Activated naive CD4-positive, alpha-beta T cell (primary cell): ENCODE results near the gene PRL.

Experiments
- DNase-seq, 4 experiments: peaks; one replicate each; lab custom pipeline; 2025; lab: John Stamatoyannopoulos, UW

PRL gene

DNA sequence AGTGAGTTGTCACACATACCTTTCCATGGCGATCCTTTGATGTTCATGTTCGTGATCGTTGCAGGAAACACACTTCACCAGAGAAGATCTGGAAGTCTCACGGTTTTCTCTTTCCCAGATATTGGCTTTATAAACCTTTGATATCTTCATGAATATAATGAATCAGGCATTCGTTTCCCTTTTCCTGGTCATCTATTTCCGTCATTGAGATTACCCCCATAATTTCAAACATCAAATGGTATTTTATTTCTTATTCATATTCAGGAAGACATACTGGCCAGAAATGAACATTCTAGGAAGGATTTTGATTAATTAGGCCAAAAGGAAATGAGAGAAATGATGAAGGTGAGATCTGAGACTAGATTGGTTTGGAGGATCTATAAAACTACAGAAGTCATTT lies at the start of gene PRL:
Gene PRL, minus strand, starts transcription at position 101 of the 400 bp plus-strand sequence. Its CDS starts 54 bp downstream, at position 47.
- no peak for DNase-seq

DNA sequence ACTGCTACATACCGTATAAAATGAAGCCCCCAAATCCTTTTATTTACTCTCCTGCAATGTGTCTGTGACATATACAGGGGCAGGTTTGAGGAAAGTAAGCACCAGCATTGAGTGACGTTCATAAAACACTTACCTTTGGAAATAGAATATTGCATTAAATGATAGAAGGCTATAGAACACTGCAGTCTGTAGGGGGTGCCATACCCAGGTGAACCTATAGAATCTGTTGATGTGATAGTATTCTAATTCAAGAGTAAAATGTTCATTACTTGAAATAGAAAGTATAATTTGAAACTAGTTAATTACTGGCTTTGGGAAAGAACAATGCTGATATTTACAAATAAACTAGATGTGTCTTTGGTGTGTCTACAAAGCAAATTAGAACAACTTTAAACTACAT lies 47.0 kb upstream of the PRL start:
- no peak for DNase-seq

DNA sequence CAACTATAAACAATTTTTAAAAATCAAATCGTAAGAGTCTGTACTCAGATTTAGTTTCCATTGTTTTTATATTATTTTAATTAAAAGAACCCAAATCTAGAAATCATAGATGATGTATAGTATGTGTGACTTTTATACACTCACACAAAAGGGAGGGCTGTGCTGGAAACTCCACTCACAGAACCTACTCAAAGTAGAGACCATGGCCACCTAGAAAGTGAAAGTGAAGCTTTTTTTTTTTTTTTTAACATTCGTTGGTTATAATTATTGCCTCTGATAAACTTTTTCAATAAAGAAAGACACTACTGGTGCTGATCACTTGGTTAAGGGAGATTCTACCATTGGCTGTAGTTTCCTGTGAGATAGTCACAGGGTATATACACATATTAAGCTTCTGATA lies 37.9 kb upstream of the PRL start:
- DNase-seq = no peak

DNA sequence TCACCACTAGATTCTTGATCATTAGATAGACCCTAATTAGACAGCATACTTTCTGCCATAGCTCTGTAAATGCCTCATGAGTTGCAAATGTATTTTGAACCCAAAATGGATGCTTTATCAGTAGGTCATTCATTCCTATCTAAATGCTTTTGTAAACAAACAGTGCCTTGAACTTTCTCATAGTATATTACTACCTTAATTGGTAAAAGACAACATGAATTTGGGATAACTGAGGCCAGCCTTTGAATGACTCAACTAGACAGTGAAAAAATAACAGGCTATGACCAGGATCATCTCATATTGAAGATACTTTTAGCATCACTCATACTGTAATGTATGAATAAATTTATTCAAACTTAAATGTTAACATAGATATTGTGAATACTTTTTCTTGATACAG lies 37.0 kb upstream of the PRL start:
- no peak for DNase-seq

DNA sequence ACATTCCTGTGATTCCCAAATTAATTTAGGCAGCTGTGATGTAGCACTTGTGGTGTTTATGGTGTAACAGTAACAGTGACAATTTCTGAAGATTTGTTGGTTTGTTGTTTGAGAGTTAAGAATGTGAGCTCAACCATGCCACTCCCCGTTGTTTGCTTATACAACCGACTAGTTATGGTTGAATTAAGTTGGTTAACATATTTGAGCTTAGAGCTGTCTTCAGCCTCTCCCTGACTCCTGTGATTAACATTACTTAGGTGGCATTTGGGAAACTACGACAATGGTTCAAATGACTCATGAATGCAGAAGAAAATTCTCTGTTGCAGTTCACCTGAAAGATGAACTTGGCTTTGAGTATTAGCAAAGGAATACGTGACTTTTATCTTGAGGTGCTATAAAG lies 35.9 kb upstream of the PRL start:
- DNase-seq = no peak

DNA sequence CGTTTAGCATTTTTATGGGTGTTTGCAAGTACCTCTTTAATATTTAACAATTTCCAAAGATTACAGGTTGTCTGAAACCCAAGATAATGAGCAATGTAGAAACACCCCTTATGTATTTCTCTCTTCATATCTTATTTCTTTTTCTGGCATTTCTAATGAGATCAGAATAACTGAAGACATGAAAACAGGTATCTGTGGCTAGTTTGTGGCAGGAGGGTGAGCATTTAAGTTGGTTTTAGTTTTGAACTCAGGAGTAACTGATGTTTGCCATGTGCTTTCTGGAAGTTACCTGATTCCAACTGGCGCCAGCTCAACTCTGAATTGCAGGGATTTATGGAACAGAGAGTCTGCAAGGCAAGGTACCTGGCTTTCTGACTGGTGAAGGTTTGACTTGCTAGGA lies 35.4 kb upstream of the PRL start:
- DNase-seq = no peak

DNA sequence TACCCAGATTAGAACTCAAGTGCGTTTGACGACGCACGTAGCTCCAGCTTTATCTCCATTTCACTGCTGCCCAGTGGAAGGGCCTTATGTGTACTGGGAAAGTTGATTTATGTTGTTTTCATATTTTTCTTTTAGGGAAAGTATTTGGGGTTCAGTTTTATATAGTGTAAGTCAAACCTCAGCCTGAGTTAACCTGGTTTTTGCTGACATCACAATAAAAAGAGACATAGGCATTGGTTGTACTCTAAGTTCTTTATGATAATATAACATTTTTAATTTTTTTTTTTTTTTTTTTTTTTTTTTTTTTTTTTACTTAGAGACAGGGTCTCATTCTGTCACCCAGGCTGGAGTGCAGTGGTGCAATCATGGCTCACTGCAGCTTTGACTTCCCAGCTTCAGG lies 34.1 kb upstream of the PRL start:
- no peak for DNase-seq

DNA sequence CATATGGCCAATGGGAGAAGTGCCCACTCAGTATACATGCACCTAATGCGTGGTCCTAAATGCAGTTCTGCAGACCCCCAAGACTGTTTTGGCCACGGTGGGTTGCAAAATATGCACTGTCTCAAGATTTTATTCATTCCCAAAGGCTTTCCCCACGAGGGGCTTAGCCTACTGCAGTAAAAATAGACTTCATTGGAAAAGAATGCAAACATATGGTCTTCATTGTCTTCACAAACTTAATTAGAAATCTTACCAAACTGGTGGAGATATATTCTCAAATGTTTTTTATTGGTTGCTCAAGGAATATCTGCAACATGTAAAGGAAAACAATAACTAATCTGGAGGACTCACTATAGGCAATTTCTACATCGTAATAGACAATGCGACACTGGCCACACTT lies 31.6 kb upstream of the PRL start:
- no peak for DNase-seq

DNA sequence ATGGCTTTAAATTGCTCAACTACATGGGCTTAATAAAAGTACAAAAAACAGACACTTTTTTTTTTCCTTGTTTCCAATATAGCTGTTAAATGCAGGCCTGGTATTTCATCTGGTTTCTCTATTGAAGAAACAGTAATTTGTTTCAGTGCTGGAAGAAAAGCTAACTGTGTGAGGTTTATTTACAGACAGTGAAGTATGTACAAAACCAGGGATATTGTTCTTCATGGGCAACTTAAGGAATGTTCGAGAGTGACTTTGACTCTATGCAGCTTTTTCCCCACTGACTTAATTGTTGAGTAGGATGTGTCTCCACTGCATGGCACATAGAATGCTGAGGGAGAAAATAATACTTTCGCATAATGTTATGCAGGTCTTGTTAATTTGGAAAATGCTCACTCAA lies 31.0 kb upstream of the PRL start:
- no peak for DNase-seq

DNA sequence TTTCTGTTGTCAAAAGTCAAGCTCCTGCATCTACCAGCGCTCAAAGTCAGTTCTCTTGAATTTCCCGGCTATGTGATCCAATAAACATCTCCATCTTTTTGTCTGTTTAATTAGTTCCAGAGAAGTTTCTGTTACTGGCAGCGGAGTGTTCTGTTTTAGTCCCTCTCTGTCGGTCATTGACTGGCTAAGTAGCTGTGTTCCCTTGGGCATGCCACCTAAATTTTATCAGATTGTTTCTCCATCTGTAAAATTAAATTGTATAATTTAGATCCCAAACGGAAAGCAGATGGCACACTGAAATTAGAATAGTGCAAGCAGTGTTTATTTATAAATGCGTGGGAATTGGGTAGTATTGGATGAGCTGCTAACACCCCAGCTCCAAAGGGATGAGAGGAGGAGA lies 29.7 kb upstream of the PRL start:
- no peak for DNase-seq

DNA sequence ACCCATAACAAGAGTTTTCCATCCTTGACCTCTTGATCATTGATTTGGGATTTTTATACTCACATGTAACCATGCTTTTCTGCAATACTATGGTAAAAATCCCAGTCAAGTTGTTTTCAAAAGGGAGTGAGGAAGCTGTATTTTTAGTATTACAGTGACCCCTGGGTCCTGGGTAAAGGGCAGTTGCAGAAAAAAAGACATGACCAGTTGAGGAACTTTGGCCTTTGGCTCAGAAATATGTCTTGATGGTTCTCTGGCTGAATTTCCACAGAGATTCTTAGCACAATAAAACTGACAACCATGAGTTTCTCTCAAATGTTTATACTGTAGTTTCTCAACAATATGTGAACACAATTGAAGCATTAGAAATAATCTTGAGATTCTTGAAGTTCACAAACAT lies 28.6 kb upstream of the PRL start:
- DNase-seq = no peak

DNA sequence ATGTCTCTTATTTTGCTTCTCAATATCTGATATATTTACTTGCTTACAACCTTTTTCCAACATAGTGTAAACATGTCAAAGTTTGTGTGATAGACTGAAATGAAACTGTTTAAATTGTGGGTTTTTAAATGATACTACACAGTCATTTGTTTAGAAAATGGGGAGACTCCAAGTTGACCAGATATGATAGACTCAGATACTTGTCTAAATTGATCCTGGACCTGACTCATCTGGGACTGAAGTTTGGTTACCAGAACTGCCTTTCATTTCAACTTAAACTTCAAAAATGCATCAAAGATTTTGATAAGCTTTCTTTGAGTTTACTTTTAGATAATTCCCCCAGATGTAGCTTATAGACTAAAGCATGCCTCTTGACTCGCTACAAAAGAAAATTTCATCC lies 27.0 kb upstream of the PRL start:
- no peak for DNase-seq

DNA sequence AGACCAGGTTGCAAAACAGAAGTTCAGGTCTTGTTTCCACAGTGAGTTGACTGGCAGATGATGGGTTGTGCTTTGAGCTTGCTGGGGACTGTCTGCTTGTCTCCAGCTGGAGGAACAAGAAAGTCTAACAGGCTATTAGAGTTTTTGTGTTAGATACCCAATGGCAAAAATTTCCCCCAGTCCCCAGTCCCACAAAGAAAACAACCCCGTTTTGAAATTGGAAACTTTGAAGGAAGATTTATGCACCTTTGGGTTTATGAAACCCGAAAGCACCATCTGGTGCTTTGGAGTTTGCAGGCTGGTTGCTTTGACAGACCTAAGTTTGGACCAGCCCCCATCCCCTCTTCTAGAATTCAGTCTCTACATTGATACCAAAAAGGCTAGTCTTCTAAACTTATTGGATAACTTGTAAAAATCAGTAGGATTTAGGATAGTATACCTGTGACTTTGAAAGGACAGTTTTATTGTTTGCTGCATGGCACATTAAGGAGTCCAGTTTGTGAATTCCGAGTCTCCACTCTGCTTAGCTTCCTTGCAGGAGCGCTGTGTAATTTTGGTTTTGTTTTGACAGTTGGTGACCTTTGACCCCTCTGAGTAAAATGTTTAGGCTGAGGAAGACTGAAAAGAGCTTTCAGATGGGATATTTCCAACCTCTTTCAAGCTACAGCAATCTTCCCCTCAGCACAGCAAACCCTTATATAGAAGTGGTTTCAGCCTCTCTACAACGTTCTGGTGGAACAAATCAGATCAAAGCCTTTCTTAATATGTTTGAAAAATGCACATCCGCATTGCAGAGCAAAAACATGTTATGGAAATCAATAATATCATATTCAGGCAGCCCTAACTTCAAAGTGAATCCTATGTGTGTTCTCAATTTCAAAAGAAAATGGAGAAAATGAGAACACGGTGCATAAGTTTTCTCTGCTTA lies 25.5 kb upstream of the PRL start:
- DNase-seq = no peak

DNA sequence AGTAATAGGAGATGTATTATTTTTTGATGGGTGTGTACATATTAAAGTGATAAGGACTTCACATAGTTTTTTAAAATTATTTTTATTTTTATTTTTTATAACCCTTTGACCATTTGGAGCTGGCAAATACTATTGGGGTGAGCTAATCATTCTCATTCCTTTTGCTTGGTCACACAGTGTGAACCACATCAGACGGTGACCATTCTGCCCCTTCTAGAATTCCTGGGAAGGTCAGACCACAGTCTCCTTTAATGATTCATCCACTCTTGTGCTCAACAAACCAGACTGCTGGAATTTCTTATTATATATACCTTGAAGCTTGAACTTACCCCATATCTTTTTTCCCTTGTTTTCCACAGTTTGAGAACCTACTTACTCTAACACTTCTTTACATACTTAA lies 23.9 kb upstream of the PRL start:
- DNase-seq = no peak

DNA sequence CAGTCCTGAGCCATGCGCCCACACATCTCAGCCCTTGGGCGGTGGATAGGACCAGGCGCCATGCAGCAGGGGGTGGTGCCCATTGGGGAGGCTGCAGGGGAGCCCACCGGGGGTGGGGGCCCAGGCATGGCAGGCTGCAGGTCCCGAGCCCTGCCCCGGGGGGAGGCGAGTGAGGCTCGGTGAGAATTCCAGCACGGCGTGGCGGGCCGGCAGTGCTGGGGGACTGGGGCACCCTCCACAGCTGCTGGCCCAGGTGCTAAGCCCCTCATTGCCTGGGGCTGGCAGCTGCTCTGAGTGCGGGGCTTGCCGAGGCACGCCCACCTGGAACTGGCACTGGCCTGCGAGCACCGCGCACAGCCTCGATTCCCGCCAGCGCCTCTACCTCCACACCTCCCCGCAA lies 21.6 kb upstream of the PRL start:
- no peak for DNase-seq

DNA sequence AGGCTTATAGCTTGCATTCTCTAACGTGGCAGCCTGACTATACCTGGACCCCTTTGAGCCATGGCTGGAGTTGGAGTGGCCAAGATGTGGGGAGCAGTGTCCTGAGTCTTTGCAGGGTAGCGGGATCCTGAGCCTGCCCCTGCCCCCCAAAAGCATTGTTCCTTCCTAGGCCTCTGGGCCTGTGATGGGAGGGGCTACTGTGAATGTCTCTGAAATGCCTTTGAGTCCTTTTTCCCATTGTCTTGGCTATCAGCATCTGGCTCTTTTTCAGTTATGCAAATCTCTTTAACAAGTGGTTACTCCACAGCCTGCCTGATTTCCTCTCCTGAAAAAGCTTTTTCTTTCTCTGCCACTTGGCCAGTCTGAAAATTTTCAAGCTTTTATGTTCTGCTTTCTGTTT lies 17.0 kb upstream of the PRL start:
- no peak for DNase-seq

DNA sequence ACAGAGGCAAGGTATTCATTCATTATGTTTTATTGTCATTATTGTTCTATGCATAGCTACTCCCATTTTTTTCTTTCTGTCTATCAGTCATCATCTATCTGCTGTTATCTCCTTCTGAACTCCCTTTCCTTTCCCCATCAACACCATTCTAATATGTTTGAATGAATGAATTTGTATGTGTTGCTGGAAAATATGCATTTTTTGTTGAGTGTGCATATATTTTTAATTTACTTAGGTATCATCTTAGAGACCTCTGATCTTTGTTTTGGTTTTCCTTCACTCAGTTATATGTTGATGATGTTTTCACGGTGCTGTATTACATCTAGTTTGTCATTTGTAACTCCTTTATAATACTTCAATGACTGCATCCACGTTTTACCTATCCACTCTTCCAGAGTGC lies 12.1 kb upstream of the PRL start:
- no peak for DNase-seq

DNA sequence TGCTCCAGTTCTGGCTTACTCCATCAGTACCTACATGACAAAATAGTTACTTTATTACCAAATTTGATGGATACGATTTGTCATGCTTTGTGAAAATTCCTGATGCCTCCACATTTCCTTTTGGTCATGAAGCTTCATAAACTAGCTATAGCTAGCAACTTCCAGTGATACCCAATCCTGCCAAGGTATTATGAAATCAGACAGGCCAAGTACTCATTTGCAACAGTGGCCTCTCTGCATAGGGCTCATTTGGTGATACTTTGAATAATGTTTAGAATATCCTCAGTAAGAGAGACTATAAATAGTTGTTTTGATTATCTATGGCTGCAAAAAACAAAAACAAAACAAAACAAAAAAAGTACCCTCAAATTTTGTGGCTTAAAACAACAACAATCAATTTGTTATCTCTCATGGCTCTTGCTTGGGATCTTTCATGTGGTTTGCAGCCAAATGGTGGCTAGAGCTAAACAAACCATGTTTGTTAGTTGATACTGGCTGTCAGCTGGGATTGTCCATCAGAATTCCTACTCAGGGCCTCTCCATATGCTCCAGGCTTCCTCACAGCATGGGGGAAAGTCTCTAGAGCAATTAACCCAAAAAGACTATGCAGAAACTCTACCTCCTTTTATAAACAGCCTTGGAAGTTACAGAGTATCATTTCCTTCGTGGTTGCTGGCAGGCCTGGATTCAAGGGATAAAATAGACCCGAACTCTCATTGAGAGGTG lies 10.1 kb upstream of the PRL start:
- no peak for DNase-seq

DNA sequence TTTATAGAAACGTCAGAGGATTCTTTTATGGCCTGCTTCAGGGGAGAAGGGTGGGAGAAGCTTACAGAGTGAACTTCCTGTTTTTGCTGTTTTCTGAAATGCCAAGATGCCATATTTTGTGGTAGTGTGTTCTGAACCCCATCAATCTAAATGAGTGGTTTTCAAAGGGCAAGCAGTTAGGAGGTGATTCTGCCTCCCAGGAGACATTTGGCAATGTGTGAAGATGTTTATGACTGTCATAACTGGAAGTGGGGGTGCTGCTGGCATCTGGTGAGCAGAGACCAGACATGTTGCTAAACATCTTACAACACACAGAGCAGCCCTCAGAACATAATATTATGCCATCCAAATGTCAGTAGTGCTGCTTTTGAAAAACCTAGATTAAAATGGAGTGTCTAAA lies 6.0 kb upstream of the PRL start:
- DNase-seq = no peak

DNA sequence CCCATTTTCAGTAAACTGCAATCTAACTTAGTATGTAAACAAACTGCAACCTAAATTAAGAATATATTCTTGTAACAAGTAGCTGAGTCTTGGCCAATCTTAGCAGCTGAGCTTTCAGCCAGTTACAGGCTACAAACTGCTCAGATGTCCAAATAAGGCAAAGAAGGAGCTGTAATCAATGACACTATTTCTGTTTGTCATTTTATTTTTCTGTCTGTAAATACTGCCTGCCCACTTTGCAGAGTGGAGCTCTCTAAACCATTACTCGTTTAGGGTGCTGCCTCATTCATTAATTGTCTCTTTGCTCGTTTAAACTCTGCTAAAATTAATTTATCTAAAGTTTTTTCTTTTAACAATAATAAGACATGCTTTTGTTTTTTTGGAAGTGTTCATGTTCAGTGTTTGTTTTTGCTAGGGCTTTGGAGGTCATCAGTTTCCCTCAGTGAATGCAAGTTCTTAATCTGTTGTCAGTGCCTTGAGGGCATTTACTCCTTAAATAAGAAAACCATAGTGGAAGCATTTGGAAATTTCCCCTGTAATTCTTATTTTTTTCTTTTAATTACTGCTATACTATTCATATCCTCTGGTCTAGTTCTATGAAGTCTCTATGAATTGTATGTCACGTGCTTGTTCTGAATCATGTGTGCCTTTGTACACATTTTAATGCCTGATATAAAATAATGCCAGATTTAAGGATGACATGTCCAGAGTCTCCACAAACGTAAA lies 3.6 kb upstream of the PRL start:
- DNase-seq = no peak

DNA sequence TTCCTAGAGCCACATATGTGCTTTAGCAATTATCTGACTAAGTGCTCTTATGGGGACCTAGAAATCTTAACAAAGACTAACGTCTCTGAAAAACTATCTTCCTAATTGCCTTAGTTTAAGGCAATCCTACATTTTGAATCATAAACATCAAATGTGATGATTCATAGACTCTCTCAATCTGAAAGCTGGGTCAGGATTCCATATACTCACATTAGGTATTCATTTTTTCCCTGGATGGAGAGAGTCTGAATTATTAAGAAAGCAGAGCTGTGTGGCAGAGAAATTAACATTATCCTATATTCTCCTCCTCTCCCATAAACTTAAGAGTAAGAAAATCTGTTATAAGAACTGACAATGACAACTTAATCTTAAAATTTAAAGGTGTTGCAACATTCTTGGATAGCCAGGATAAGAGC lies 1.6 kb upstream of the PRL start:
- DNase-seq = no peak

DNA sequence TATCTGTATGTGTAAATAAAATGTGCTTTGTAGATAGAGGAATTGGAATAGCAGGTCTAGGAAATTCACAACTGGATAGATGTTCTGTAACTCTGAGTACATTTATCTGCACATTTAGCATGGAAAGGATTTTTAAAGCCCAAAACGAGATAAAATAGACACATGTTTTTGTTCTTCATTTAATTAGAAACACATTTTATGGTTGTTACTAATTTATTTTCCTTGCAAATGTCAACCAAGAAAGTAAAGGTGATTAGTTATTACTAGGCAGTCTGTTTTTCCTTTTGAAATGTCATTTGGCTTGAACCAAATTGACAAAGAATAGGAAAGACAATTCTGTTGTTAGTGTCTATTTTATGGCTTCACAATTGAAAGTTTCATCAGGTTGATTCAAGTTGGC lies 769 bp downstream of the PRL start:
- no peak for DNase-seq

DNA sequence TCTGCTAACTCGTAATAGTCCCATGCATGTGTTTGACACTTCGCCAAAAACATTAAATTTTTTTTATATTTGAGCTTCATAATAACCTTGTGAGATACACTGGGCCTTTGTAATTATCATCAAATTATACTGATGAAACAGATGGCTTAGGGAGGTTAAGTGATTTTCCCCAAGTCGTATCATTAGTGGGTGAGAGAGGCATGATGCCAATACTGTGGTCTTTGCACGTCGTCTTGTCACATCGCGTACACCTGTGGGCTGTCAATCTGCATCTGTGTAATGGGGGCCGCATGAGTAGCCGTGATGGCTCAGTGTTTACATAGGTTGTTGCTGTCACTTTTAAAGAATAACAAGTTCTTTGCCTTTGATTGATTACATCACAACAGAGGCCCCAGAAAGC lies 1.7 kb downstream of the PRL start:
- no peak for DNase-seq
